HG03442 (cell line): ENCODE data around the gene PRXL2B.

Source experiments
- ATAC-seq: cut with Tn5 transposase; IDR thresholded peaks from one replicate; pipeline ENCODE4 v1.9.1; 2021; ENCODE audit warnings: mild to moderate bottlenecking, moderate library complexity; ENCODE audit not compliant: unreplicated experiment

The PRXL2B gene

DNA sequence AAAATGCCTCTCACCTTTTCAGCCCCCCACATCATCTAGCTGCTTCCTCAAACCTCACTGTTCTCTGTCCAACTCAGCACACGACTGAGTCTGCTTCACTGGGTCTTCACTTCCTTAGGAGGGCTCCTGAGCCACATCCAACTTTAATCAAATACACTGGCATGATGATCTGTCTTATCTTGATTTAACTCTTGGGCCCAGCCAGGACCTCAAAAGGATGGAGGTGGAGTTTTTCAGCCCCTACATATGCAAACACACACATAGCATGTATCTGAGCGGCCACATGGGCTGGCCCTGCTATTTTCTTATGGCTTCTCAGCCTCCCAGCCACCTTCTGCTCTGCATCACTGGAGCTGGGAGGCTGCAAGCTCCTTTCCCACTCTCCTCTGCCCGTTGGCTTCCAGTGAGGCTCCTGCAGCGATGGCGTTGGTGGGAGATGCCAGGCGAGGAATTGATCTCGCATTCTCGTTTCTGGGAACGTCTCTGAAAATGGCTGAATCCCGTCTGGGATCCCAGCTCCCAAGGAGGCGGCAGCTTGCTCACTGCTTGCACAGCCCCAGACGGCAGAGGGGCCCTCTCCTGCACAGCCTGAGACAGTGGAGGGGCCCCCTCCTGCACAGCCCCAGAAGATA lies 1.8 kb upstream of the PRXL2B start:
- no peak for ATAC-seq

DNA sequence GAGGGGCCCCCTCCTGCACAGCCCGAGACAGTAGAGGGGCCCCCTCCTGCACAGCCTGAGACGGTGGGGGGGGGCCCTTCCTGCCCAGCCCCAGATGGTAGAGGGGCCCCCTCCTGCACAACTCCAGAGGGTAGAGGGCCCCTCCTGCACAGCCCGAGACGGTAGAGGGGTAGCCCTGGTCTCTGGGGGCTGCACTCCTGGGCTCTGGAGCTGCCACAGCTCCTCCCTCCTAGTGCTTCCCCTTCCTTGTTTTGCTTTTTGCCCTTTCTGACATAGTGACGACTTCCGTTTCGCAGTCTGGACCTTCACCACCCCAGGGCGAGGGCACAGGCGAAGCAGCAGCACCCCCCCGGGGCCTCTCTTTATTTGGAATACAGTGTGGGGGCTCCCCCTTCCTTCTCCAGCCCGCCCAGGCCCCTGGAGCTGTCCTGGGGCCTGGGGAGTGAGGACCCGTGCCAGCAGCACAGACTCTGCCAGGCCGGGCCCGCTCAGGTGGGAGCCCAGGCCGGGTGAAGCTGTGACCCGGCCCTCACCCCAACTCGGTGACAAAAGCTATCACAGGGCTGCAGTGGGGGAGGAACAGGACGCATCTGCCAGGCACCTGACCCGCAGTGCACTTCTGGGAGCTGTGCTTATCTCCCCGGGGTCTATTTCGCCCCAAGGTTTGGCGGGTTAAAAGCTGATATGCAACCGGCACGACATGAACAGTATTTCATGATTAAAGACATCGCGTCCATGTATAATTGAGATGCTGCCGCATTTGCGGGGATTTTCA lies 1.1 kb upstream of the PRXL2B start:
- ATAC-seq, result no peak

DNA sequence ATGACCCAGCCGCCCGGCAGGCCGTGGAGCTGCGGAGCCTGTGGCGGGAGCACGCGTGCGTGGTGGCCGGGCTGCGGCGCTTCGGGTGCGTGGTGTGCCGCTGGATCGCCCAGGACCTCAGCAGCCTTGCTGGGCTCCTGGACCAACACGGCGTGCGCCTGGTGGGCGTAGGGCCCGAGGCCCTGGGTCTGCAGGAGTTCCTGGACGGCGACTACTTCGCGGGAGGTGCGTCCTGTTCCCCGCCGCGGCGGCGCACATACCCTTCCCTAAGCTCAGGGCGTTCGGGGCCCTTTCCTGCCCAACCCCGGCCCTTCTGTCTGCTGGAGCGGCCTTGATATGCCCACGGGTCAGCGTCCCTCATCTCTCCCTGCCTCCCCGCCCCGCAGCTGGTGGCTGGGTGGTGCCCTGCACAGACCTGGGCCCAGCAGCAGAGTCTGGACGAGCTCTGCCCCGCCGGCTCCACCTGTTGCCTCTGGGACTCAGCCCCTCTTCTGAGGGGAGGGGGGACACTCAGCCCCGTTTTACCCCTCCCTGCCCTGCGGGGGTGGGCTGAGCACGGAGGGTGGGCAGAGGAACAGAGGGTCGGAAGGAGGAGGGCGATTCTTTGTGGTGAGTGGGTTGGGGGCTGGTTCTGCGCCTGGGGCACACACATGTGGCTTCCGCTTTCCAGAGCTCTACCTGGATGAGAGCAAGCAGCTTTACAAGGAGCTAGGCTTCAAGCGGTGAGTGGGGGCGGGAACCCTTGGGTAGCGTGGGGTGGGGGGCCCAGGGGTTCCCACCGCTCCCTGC lies 688 bp downstream of the PRXL2B start:
- ATAC-seq, result no peak

DNA sequence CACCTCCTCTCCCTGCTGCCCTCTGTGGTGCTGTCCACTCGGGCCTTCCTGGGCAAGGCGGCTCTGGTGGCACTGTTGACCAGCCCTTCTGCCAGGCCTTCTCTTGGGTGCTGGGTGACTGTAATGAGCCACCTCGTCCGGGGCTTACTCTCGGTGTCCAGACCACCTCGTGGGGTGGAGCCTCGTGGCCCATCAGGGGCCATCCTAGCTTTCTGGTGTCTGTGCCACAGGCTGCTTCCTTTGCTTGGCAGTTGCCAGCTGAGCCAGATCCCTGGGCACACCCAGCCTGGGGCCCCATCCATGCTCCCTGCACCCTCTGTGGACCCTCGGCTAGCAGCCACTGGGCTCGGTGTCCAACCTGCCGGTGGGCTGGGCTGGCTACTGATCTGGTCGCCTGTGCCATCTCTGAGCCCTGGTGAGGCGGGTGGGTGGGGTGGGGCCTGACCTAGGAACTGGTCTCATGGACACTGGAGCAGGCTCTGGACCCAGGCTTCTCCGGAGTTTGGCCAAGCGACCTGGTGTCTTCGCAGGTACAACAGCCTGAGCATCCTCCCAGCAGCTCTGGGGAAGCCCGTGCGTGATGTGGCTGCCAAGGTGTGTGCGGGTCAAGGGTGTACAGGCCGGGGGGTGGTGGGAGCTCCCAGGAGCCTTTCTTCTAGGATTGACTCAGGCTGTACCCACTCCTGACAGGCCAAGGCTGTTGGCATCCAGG lies 1.4 kb downstream of the PRXL2B start:
- no peak for ATAC-seq

DNA sequence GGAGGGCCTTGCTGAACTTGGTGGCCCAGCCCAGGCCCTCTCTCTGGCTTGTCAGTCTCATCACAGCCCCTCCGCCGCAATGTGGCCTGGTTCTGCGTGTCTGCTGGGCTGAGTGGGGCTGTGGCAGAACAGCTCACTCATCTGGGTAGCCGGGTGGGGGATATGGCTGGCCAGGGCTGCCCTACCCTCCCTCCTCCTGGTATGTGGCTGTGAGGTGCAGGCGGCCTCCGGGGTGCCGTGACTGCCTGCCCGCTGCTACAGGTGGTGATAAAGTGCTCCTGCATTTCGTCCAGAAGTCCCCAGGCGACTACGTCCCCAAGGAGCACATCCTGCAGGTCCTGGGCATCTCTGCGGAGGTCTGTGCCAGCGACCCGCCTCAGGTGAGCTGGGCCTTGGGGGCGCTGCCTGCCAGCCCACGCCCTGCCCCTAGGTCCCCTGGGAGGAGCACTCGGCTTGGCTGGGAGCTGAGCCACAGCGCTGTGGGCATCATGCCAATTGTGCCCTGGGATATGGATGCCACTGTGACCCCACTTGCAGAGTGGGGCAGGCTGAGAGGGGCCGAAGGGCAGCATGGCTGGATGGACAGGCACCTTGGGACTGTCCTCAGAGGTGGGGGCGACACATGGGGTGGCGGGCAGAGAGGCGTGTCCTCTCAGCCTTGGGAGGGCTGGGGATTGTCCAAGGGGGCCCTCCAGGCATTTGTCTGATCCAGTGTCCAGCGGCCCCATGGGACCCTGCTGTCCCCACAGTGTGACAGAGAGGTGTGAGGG lies 2.3 kb downstream of the PRXL2B start:
- no peak for ATAC-seq

DNA sequence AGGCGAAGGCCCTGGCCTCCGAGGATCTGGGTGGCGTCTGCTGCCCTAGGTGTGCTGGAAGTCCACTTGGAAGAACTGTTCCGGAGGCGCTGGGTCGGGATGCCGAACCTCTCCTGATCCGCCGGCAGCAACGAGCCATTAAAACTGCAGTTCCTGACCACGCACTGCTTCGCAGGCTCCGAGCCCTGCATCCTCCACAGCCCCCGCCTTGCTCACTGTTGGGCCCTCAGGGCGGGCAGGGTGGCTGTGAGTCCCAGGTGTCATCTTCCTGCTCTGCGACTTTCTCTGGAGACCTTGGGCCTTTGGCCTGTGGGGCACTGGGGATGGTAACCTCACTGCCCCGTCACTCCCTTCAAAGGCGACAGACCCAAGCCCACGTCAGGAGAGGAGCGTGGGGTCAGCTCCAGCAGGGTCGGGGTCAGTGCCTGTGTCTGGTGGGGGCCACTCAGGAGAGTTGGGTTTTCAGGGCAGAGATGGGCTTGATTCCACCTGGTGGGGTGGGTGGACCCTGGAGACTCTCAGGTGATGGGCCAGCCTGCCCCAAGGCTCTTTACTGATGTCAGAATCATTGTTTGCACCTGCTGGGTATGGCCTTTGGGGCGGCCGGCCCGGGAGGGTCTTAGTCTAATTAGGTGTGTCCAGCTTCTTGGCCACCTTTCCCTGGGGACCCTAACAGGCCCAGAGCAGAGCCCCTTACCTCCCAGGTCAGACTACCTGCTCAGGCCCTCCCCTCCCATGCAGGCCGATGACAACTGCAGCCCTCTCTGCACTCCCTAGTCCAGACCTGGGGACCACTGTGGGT lies 3.1 kb downstream of the PRXL2B start:
- no peak for ATAC-seq

DNA sequence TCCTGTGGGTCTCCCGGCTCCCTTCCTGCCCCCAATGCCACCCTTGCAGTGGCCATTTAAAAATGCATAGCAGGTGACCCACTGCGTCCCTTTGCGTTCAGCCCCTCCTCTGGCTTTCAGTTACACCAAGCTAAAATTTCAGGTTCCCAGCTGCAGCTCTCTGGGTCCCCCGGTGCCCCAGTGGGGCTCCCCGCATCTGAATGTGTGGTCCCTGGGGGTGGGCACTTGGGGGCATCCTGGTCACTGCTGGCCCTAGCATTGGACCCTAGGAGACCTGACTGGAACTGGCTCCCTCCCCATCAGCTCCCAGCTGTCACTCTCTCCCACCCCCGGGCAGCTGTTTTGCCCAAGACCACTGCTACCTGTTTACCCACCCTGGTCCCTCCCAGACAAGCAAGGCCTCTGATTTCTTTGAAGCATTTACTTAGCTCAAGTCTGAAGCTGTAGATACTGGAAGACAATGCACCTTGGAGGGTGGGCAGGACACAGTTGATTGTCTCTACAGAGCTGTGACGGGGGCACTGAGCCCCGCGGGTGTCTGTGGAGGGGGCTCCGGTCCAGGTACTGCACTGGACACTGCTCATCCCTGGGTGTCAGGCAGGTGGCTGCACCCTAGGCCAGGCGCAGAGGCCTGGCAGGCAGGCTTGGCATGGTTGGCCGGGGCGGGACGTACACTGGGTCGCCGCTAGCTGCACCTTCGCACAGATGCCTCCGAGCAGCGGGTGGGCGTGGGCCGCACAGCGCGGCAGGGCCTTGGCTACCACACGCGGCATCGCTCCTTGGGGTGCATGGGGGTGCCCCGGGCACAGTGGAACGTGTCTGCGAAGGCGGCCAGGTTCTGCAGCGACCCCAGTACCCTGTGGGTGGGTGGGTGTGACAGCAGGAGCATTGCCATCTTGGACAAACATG lies 3.9 kb downstream of the PRXL2B start:
- no peak for ATAC-seq

DNA sequence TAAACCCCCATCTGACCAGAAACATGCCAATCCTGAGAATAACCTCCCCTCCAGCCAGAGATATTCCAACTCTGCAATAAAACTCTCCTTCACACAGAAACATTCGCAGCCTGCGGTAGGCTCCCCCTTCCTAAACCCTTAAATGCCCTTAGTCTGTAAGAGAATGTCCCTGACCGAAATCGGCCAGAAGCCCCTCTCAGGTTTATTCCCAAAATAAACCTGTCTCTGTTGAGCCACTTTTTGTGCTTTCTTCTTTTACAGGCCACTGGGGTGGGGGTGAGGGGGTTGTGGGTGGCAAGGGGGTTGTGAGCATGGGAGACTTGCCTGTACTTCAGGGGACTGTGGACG lies 4.6 kb downstream of the PRXL2B start:
- no peak for ATAC-seq

DNA sequence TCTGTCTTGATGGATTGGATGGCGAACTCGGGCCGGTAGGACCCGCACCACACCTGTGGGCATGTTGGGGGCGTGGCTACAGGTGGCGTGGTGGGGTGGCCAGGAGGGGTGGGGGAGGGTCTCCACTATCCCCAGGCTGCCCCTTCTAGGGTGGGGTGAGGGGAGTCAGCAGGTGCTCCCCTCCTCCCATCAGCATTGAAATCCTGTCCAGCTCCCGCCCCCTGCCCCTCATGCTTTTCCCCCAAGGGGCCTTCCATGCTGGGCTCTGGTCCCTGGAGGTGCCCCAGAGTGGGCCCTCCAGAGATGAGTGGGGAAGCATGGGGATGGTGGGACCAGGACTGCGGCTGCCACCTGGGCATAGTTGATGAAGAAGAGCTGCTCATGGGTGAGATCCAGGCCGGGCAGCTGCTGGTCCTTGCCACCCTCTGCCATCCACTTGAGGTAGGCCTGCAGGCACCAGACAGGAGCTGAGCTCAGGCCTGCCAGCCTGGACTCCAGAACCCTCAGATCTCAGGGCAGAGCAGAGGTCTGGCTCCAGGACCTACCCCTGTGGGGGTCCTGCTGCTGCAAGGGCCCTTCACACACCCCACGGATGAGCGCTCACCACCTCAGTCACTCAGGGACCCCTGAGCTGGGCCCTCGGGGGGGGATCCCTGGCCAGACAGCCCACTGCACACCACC lies 5.1 kb downstream of the PRXL2B start:
- ATAC-seq, result no peak

DNA sequence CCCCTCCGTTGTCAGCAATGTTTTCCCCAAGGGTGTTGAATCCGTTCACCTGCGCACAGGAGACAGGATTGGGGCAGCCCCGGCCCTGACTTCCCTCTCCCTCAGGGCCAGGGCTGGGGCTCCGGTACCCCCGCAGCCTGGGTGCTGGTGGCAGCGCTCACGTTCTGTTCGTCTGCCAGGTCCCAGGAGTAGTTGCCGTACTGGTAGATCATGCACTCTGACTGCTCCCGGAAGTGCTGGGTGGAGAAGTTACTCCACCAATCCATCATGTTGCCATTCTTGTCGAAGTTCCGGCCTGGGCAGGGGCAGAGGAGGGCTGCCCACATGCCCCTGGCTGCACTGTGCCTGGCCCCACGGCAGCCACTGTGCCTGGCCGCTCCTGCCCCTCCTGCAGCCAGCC lies 6.1 kb downstream of the PRXL2B start:
- ATAC-seq, result no peak

DNA sequence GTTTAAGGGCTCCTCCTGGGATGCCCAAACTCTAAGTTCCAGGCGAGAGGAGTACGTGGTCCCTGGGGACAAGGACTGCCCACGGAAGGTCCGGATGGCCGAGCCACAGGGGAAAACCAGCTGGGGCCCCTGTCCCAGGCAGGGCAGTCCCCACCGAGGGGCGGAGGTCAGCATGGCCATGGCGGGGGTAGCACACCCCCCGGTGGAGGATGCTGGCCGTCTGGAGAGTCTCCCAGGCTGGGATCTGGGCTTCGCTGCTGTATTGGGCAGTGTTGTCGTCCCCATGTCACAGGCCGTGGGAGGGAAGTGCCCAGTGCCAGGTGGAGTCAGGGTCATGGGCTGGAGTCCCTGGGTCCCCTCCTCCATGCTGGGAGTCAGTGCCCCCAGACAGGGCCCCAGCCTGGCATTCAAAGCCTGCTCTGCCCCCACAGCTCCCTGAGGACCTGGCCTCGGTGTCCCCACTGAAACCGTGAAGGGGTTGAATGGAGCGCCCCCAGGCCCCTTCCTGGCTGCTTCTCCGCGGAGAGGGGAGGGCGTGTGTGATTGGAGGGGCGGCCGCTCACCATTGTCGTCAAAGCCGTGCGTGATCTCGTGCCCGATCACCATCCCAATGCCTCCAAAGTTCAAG lies 6.8 kb downstream of the PRXL2B start:
- ATAC-seq, result no peak

DNA sequence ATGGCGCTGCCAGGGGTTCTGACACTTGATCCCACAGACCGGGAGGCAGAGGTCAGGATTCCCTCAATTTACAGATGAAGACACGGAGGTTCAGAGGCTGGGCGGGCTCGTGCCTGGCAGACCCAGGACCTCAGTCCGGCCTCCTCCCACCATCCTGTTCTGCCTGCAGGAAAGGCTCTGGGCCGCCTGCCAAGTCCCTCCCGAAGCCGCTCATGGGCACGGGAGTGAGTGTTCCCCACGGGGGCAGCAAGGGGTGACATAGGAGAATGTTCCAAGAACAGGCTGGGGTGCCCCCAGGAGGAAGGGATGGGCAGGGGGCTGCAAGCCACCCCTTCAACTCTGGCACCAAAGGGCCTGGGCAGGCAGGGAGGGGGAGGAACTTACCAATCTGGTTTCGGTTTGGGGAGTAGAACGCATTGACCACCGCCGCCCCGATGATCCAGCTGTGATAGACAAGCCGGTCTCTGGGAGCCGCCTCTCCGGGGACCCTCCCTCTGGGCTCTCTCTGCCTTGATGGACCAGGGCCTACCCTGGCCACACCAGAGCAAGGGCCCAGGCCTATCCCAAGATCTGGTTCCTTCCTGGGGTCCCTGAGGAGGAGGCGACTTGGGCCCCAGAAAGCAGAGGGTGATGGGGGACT lies 7.5 kb downstream of the PRXL2B start:
- ATAC-seq, result no peak

DNA sequence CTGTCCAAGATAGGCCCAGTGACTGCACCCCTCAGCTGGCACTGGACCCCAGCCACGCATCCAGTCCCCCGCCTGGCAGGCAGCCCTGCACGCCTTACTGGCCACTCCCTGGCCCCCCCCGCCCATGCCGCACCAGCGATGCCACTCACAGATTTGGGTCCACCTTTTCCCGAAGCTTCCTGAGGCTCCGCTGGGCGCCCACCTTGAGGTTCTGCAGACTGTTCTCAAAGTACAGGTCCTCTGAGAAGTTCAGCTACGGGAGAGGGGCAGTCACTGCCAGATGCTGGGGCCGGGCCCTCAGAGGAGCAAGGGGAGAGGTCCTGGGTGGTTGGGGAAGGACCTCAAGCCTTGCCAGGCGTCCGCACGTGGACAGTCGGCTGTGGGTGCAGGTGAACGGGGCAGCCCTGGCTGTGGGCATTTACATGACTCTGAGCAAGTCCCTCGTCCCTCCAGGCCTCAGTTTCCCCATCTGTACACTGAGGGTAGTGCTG lies 8.1 kb downstream of the PRXL2B start:
- no peak for ATAC-seq

DNA sequence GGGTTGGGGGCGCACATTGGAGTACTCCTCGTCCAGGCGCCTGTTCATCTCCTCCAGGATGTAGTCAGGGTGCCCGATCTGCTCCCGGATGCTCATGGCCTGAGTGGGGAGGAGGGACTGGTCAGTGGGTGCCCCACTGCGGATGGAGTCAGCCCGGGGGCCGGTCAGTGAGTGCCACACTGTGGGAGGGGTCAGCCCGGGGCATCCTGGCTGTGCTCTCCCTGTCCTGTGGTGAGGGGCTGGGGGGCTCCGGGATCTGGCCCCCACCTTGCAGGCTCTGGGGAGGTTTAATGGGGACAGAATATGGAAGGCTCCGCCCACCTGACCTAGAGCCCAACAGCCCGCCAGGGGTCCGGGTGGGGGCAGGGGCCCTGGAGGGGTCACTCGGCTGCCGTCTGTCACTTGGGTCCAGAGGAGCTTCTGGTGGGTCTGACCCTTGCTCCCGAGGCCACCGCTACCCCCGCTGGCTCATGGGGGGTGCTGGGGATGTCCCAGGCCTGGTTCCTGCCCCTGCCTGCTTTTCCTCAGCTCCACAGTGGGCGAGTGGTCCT lies 8.8 kb downstream of the PRXL2B start:
- no peak for ATAC-seq

DNA sequence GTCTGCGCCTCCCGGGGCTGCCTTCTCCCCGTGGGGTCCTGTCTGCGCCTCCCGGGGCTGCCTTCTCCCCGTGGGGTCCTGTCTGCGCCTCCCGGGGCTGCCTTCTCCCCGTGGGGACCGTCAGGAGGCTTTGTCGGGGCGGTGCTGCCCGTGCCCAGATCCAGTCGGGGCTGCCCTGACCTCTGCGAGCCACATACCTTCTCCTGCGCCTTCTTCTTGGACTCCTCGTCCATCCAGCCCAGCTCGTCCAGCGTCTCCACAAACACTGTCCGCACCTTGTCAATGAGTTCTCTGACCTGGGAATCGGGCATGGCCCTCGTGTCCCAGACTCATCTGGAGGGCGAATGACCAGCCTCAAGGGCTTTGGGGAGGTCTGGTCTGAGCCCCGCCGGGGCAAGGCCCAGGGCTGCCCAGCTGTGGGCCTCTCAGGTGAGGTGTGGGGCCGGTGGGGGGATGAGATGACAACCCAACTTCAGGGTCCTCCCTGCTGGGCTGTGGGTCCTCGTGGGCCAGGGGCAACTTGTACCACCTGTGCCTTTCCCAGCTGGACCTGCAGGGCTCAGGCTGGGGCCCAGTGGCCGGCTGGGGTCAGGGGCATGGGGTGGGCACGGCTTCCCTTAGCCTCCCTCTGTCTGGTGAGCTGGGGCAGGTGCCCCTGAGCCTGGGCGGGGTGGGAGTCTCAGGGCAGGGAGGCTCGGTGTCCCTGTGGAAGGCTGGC lies 9.4 kb downstream of the PRXL2B start:
- no peak for ATAC-seq
